Keratinocyte (primary cell): ENCODE measurements around the gene HPCAL1. TPM values are rescaled to one million over a fixed set of nuclear protein-coding genes. Genes with fewer than 3 reads are reported as not detected.

ENCODE experiments used
- DNase-seq: peaks from one replicate; pipeline ENCODE4 v3.0.0-alpha.2; 2011; ENCODE audit warnings: low read depth, missing footprints, low spot score
- FAIRE-seq: peaks from 2 replicates; lab custom pipeline; 2011; peaks lifted over from hg19 to GRCh38; lab: Jason Lieb, UNC
- H2AFZ ChIP-seq: 2 replicates; pipeline ENCODE4 v1.6.0; 2012; ENCODE audit warnings: low read length, control low read depth, inconsistent platforms; ENCODE audit not compliant: control insufficient read depth
- H3K27ac ChIP-seq: 2 replicates; pipeline ENCODE4 v1.5.1; 2011; ENCODE audit warnings: low read length; ENCODE audit not compliant: control insufficient read depth, insufficient read depth
- H3K27me3 ChIP-seq: 3 replicates; pipeline ENCODE4 v1.6.0; 2011; ENCODE audit warnings: low read length; ENCODE audit not compliant: control insufficient read depth, insufficient read depth; ENCODE audit errors: extremely low read depth
- H3K36me3 ChIP-seq, 2 experiments: 2 replicates in 1 of 2; 3 replicates in 1 of 2; pipeline ENCODE4 v1.5.1; 2011; ENCODE audit warnings: low read length in 2 of 2, mild to moderate bottlenecking in 1 of 2; ENCODE audit not compliant: control insufficient read depth in 2 of 2, insufficient read depth in 2 of 2; ENCODE audit errors: extremely low read depth in 1 of 2
- H3K4me1 ChIP-seq: 3 replicates; pipeline ENCODE4 v1.5.1; 2011; ENCODE audit warnings: low read length; ENCODE audit not compliant: control insufficient read depth, insufficient read depth; ENCODE audit errors: extremely low read depth
- H3K4me2 ChIP-seq: 3 replicates; pipeline ENCODE4 v1.6.0; 2011; ENCODE audit warnings: low read depth, low read length; ENCODE audit not compliant: control insufficient read depth, insufficient read depth; ENCODE audit errors: extremely low read depth
- H3K4me3 ChIP-seq, 3 experiments: fragments of 200-600 bp in 1 of 3; sonication (generic) in 1 of 3; 2 replicates in 2 of 3; 3 replicates in 1 of 3; pipeline ENCODE4 v1.5.1; 2011 to 2016; ENCODE audit warnings: low read length in 3 of 3, mild to moderate bottlenecking in 3 of 3, control low read depth in 2 of 3, inconsistent platforms in 1 of 3, low read depth in 1 of 3, mixed read lengths in 1 of 3, mixed run types in 1 of 3, moderate library complexity in 1 of 3; ENCODE audit not compliant: control insufficient read depth in 2 of 3, insufficient read depth in 2 of 3; ENCODE audit errors: extremely low read depth in 1 of 3
- H3K79me2 ChIP-seq: 2 replicates; pipeline ENCODE4 v1.6.0; 2012; ENCODE audit warnings: low read length; ENCODE audit not compliant: control insufficient read depth, insufficient read depth
- H3K9ac ChIP-seq: 3 replicates; pipeline ENCODE4 v1.6.0; 2011; ENCODE audit warnings: low read length; ENCODE audit not compliant: control insufficient read depth, insufficient read depth; ENCODE audit errors: extremely low read depth
- H3K9me1 ChIP-seq: 3 replicates; pipeline ENCODE4 v1.6.0; 2011; ENCODE audit warnings: low read length; ENCODE audit not compliant: control insufficient read depth, insufficient read depth; ENCODE audit errors: extremely low read depth
- H3K9me3 ChIP-seq: 2 replicates; pipeline ENCODE4 v1.5.1; 2012; ENCODE audit warnings: low read depth, low read length; ENCODE audit not compliant: control insufficient read depth
- H4K20me1 ChIP-seq: 3 replicates; pipeline ENCODE4 v1.6.0; 2011; ENCODE audit warnings: low read length; ENCODE audit not compliant: control insufficient read depth, insufficient read depth; ENCODE audit errors: extremely low read depth
- EZH2 ChIP-seq: IDR thresholded peaks from one replicate; pipeline ENCODE4 v1.6.1; 2012; ENCODE audit warnings: inconsistent platforms, mild to moderate bottlenecking, low read length, moderate library complexity
- dilution Hi-C: fragments of 300-500 bp; cut with MboI; formaldehyde crosslinking; loops from one replicate; pipeline ENCODE4 v1.7.0; 2020; ENCODE audit warnings: low sequenced_read_pairs; ENCODE audit not compliant: extremely low pct_ligation_motif_present
- polyA plus RNA-seq, 5 experiments: library from polyadenylated mRNA; depleted of rRNA in 3 of 5; stranded (reverse) in 3 of 5; stranded (forward) in 1 of 5; unstranded in 1 of 5; fragments of >200 nt; gene quantifications; 1 replicate in 1 of 5; 2 replicates in 3 of 5; 3 replicates in 1 of 5; pipeline versions ENCODE4 v1.2.1 to v1.2.3, GENCODE V29; 2011 to 2012; ENCODE audit warnings: missing spikeins in 2 of 5, low read depth in 1 of 5, low replicate concordance in 1 of 5
- TF ChIP-seq, protein P1 (sequence below), 3 experiments: IDR thresholded peaks in 1 of 3; conservative IDR thresholded peaks in 1 of 3; optimal IDR thresholded peaks in 1 of 3; 2 replicates in 2 of 3; 3 replicates in 1 of 3; pipeline versions ENCODE3 to v1.5.1; 2011; ENCODE audit warnings: low read length in 3 of 3, mild to moderate bottlenecking in 3 of 3, moderate library complexity in 2 of 3, control low read depth in 1 of 3, inconsistent platforms in 1 of 3; ENCODE audit not compliant: insufficient read depth in 2 of 3; ENCODE audit errors: extremely low read depth in 1 of 3

Gene HPCAL1
- polyA plus RNA-seq, 1 donor (not counting 4 experiments of a cell fraction or from before 2014, with no cell fraction given) = 18.0 TPM

DNA sequence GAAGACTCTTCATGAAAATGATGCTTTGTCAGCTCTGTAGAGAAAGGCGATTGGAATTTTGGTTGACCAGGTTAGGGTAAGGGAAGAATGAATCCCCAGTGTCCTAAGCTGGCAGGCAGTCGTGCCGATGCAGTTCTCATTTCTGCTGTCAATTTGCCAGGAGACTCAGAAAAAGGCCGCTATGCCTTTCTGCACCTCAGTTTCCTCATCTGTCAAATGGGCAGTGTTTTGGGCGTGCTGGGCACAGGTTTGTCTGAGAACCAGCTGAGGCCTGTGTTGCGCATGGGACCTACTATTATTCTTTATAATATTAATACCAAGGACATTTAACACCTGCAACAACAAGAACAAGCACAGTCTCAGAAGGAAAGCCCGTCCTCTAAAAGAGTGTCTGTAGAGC is 50.3 kb downstream of the HPCAL1 start:
- no peaks in the 10 kb centered on the region for H3K9me3 ChIP-seq
- H3K9ac ChIP-seq = no peak overlapping the region
- no peaks in the 10 kb centered on the region for H3K27me3 ChIP-seq
- H3K27ac ChIP-seq = no peak overlapping the region
- H3K36me3 ChIP-seq = peaks cover 0 to 3% of the 10 kb centered on the region in 2 experiments
- no peaks in the 10 kb centered on the region for H3K9me1 ChIP-seq
- TF ChIP-seq EZH2 = no peak
- TF ChIP-seq, protein P1, sequence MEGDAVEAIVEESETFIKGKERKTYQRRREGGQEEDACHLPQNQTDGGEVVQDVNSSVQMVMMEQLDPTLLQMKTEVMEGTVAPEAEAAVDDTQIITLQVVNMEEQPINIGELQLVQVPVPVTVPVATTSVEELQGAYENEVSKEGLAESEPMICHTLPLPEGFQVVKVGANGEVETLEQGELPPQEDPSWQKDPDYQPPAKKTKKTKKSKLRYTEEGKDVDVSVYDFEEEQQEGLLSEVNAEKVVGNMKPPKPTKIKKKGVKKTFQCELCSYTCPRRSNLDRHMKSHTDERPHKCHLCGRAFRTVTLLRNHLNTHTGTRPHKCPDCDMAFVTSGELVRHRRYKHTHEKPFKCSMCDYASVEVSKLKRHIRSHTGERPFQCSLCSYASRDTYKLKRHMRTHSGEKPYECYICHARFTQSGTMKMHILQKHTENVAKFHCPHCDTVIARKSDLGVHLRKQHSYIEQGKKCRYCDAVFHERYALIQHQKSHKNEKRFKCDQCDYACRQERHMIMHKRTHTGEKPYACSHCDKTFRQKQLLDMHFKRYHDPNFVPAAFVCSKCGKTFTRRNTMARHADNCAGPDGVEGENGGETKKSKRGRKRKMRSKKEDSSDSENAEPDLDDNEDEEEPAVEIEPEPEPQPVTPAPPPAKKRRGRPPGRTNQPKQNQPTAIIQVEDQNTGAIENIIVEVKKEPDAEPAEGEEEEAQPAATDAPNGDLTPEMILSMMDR (optimal IDR thresholded peaks at IDR 0.05 in 1 of 3, IDR thresholded peaks at IDR 0.05 in 1 of 3, conservative IDR thresholded peaks at IDR 0.05 in 1 of 3; ENCODE audit: extremely low read depth in 1 of 3, insufficient read depth in 2 of 3, low read length in 3 of 3) = no peak
- peaks cover 7% of the 10 kb centered on the region for H3K4me1 ChIP-seq
- no peak overlapping the region for H3K4me3 ChIP-seq
- H4K20me1 ChIP-seq = no peaks in the 10 kb centered on the region
- no peak for DNase-seq
- H2AFZ ChIP-seq = no peak overlapping the region
- dilution Hi-C loops = no loop called here
- H3K79me2 ChIP-seq = peaks cover 4% of the 10 kb centered on the region
- FAIRE-seq = no peak
- H3K4me2 ChIP-seq = no peak overlapping the region

DNA sequence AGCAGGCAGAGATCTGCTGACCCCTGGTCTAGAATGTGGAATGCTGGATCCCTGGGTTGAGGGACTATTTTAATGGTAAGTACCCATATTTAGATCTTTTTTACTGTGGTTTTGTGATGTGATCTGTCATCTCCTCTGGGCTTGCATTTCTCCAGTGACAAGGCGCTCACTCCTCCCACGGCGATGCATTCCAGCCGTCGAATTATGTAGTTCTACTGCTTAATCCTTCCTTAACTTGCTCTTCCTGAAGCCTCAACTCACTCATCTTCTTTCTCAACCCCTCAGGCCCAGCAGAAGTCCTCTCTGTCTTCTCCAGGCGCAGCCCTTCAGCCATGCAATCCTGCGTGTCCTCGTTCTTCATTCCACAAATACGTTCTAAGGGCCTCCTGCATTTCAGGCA is 51.2 kb downstream of the HPCAL1 start:
- H3K4me3 ChIP-seq = no peak overlapping the region
- peaks cover 4% of the 10 kb centered on the region for H3K79me2 ChIP-seq
- peaks cover 3 to 4% of the 10 kb centered on the region in 2 experiments for H3K36me3 ChIP-seq
- TF ChIP-seq, protein P1 (optimal IDR thresholded peaks at IDR 0.05 in 1 of 3, IDR thresholded peaks at IDR 0.05 in 1 of 3, conservative IDR thresholded peaks at IDR 0.05 in 1 of 3; ENCODE audit: extremely low read depth in 1 of 3, insufficient read depth in 2 of 3, low read length in 3 of 3) = no peak
- TF ChIP-seq EZH2 = no peak
- H3K4me2 ChIP-seq = no peak overlapping the region
- no peak overlapping the region for H3K9ac ChIP-seq
- peaks cover 7% of the 10 kb centered on the region for H3K4me1 ChIP-seq
- no peak for FAIRE-seq
- H3K9me1 ChIP-seq = no peaks in the 10 kb centered on the region
- no peaks in the 10 kb centered on the region for H3K27me3 ChIP-seq
- no peak for DNase-seq
- no peak overlapping the region for H3K27ac ChIP-seq
- H3K9me3 ChIP-seq = no peaks in the 10 kb centered on the region
- no peaks in the 10 kb centered on the region for H4K20me1 ChIP-seq
- H2AFZ ChIP-seq = no peak overlapping the region
- dilution Hi-C loops = no loop called here
